Measurements from ENCODE around the gene SHKBP1.

The SHKBP1 gene

DNA sequence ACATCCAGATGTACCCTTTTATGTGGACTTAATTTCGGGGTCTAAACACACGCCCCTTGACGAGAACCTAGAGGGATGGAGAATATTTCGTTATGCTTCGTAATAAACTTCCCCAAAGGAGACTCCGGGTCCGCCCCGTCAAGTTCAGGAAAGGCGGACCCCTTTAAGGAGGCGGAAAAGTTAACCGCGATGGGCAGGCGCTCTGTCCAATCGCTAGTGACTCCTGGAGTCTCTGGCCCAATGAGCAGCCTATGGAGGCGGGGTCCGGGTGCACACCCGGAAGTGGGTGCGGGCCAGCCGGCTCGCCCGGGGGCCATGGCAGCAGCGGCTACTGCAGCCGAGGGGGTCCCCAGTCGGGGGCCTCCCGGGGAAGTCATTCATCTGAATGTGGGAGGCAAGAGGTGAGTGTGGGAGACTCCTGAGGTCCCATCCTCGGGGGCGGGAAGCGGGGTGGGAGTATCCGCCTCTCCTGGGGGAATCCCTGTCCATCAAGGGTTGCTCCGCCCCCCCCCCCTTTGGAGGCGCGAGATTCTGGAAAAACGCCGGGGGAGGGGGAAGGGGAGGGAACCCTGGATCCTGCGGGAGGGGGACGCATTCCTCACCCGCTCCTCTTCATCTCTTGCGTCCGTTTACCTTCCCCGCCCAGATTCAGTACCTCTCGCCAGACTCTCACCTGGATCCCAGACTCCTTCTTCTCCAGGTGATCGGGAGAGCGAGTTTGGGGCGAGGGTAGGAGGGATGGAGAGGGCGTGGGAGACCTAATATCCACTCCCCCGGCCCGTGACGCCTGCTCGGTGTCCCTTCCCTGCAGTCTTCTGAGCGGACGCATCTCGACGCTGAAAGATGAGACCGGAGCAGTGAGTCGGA lies at the start of gene SHKBP1 (continued):
- TF ChIP-seq, protein P1, sequence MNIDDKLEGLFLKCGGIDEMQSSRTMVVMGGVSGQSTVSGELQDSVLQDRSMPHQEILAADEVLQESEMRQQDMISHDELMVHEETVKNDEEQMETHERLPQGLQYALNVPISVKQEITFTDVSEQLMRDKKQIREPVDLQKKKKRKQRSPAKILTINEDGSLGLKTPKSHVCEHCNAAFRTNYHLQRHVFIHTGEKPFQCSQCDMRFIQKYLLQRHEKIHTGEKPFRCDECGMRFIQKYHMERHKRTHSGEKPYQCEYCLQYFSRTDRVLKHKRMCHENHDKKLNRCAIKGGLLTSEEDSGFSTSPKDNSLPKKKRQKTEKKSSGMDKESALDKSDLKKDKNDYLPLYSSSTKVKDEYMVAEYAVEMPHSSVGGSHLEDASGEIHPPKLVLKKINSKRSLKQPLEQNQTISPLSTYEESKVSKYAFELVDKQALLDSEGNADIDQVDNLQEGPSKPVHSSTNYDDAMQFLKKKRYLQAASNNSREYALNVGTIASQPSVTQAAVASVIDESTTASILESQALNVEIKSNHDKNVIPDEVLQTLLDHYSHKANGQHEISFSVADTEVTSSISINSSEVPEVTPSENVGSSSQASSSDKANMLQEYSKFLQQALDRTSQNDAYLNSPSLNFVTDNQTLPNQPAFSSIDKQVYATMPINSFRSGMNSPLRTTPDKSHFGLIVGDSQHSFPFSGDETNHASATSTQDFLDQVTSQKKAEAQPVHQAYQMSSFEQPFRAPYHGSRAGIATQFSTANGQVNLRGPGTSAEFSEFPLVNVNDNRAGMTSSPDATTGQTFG (tag by site-specific recombination; IDR thresholded peaks at IDR 0.05; ENCODE audit: borderline replicate concordance) = no peak
- TF ChIP-seq ZBTB21 (tag by site-specific recombination; IDR thresholded peaks at IDR 0.05) = peak; percentile 67
- TF ChIP-seq ZNF830 (tag by site-specific recombination; IDR thresholded peaks at IDR 0.05; ENCODE audit: low read depth) = no peak
- TF ChIP-seq ZNF629 (tag by site-specific recombination; IDR thresholded peaks at IDR 0.05) = peak; percentile 37; the same call in 1 of the 2 replicates
- TF ChIP-seq, protein P2, sequence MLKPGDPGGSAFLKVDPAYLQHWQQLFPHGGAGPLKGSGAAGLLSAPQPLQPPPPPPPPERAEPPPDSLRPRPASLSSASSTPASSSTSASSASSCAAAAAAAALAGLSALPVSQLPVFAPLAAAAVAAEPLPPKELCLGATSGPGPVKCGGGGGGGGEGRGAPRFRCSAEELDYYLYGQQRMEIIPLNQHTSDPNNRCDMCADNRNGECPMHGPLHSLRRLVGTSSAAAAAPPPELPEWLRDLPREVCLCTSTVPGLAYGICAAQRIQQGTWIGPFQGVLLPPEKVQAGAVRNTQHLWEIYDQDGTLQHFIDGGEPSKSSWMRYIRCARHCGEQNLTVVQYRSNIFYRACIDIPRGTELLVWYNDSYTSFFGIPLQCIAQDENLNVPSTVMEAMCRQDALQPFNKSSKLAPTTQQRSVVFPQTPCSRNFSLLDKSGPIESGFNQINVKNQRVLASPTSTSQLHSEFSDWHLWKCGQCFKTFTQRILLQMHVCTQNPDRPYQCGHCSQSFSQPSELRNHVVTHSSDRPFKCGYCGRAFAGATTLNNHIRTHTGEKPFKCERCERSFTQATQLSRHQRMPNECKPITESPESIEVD (tag by site-specific recombination; IDR thresholded peaks at IDR 0.05) = no peak
- peak; percentile 64 for TF ChIP-seq ZNF76 (tag by site-specific recombination; IDR thresholded peaks at IDR 0.05; ENCODE audit: borderline replicate concordance, low read depth)
- TF ChIP-seq, protein P3, sequence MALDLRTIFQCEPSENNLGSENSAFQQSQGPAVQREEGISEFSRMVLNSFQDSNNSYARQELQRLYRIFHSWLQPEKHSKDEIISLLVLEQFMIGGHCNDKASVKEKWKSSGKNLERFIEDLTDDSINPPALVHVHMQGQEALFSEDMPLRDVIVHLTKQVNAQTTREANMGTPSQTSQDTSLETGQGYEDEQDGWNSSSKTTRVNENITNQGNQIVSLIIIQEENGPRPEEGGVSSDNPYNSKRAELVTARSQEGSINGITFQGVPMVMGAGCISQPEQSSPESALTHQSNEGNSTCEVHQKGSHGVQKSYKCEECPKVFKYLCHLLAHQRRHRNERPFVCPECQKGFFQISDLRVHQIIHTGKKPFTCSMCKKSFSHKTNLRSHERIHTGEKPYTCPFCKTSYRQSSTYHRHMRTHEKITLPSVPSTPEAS (tag by site-specific recombination; IDR thresholded peaks at IDR 0.05) = peak; percentile 62
- peak; percentile 25 for TF ChIP-seq ZNF24 (tag by site-specific recombination; IDR thresholded peaks at IDR 0.05)
- no peak for TF ChIP-seq ZNF660 (tag by site-specific recombination; IDR thresholded peaks at IDR 0.05)
- TF ChIP-seq, protein P4, sequence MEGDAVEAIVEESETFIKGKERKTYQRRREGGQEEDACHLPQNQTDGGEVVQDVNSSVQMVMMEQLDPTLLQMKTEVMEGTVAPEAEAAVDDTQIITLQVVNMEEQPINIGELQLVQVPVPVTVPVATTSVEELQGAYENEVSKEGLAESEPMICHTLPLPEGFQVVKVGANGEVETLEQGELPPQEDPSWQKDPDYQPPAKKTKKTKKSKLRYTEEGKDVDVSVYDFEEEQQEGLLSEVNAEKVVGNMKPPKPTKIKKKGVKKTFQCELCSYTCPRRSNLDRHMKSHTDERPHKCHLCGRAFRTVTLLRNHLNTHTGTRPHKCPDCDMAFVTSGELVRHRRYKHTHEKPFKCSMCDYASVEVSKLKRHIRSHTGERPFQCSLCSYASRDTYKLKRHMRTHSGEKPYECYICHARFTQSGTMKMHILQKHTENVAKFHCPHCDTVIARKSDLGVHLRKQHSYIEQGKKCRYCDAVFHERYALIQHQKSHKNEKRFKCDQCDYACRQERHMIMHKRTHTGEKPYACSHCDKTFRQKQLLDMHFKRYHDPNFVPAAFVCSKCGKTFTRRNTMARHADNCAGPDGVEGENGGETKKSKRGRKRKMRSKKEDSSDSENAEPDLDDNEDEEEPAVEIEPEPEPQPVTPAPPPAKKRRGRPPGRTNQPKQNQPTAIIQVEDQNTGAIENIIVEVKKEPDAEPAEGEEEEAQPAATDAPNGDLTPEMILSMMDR (tag by site-specific recombination; IDR thresholded peaks at IDR 0.05) = no peak
- TF ChIP-seq ZBTB11 (tag by site-specific recombination; conservative IDR thresholded peaks at IDR 0.05; ENCODE audit: low read depth) = peak; percentile 72
- peak; percentile 72; the same call in 1 of the 2 replicates for TF ChIP-seq ZNF362 (tag by site-specific recombination; IDR thresholded peaks at IDR 0.05)
- no peak; the same call in 1 of the 2 replicates for TF ChIP-seq ZNF580 (tag by site-specific recombination; IDR thresholded peaks at IDR 0.05)
- peak; percentile 89 for TF ChIP-seq EGR2 (tag by site-specific recombination; IDR thresholded peaks at IDR 0.05; ENCODE audit: low read depth)
- no peak for TF ChIP-seq ZNF521 (tag by site-specific recombination; IDR thresholded peaks at IDR 0.05)
- peak; percentile 92; the same call in 1 of the 2 replicates for TF ChIP-seq ZXDB (tag by site-specific recombination; IDR thresholded peaks at IDR 0.05)
- TF ChIP-seq ZNF138 (tag by site-specific recombination; IDR thresholded peaks at IDR 0.05; ENCODE audit: borderline replicate concordance) = no peak
- TF ChIP-seq ZNF623 (tag by site-specific recombination; IDR thresholded peaks at IDR 0.05) = no peak
- TF ChIP-seq ZNF37A (tag by site-specific recombination; IDR thresholded peaks at IDR 0.05) = no peak
- no peak for TF ChIP-seq SETDB1 (IDR thresholded peaks at IDR 0.05; ENCODE audit: insufficient read length, low read length)
- 0 out of 2 replicates have a peak, but pooled peaks have one; percentile 11 for TF ChIP-seq ZSCAN23 (tag by site-specific recombination; IDR thresholded peaks at IDR 0.05)
- no peak for TF ChIP-seq RBAK (tag by site-specific recombination; IDR thresholded peaks at IDR 0.05)
- TF ChIP-seq ZNF157 (tag by site-specific recombination; IDR thresholded peaks at IDR 0.05) = no peak
- peak; percentile 86 for TF ChIP-seq ZNF341 (tag by site-specific recombination; IDR thresholded peaks at IDR 0.05; ENCODE audit: low read depth)
- no peak for TF ChIP-seq ZNF132 (tag by site-specific recombination; IDR thresholded peaks at IDR 0.05; ENCODE audit: borderline replicate concordance)
